HG03066 (cell line): Measurements from ENCODE around the gene CDC42EP5.

Source experiments
- ATAC-seq: cut with Tn5 transposase; IDR thresholded peaks from one replicate; pipeline ENCODE4 v1.9.1; 2021; ENCODE audit warnings: low read depth; ENCODE audit not compliant: unreplicated experiment

The CDC42EP5 gene

DNA sequence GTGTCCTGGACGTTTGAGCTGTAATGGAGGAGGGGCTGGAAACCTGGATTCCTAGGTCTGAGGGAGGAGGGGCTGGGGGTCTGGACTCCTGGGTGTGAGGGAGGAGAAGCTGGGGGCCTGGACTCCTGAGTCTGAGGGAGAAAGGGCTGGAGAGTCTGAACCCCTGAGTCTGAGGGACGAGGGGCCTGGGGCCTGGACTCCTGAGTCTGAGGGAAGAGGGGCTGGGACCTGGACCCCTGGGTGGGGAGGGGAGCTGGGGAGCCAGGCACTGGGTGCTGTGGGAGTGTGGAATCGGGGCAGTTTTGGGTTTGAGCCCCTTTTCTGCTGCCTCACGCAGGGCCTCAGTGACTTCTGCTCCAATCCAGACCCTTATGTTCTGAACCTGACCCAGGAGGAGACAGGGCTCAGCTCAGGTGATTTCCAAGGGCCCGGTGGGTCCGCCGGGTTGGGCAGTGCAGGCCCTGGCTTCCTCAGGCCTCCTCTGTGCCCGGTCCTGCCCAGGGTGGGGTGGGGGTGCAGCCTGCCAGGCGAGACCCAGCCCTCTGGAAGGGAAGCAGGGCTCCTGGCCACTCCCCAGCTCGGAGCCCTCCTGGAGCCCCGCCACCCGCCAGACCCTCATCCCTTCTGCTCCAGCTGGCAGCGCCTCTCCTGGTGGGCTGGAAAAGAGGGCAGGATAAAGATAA is 43.4 kb downstream of the CDC42EP5 start:
- no peak for ATAC-seq

DNA sequence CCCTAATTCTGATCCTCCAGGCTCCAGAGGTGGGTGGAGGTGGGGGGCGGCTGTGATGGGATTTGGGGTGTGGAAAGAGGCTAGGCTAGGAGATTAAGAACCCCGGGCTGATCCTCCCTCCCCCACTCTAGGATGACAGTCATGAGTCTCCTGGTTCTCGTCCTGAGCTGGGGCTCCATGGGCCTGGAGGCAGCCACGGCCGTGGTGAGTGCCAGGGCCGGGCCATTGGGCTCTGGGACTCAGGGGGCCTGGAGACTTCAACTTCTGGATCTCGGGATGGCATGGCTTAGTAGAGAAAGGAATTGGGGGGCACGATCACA is 44.0 kb downstream of the CDC42EP5 start:
- ATAC-seq = no peak

DNA sequence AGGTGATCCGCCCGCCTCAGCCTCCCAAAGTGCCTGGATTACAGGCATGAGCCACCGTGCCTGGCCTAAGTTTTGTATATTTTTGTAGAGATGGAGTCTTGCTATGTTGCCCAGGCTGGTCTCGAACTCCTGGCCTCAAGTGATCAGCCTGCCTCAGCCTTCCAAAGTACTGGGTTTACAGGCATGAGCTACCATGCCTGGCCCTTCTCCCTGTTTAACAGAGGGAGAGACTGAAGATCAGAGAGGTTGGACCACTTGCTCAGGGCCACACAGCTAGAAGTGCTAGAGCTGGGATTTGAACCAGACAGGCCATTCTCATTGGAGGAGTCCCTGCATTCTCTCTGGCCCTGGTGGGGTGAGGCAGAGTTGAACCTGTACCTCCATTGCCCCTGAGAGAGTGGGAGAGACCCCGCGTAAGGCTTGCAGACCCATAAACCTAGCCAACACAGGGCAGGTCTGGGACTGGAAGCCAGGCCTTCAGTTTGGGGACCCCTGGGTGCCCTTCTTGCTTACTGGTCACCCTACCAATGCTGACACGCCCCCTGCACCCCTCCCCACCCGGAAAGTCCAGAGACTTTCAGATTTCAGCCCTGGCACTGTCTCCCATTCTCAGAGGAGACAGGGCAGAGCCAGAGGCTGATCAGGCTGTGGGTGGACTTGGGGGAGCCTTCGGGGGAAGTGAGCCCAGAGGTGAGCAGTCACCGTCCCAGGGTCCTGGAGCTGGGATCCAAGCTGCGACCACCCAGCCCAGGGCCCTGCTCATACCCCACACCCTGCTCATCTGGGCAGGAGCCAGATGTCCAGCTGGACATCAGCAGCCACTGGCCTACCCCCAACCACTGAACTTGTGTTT is 44.5 kb downstream of the CDC42EP5 start:
- ATAC-seq = no peak

- no peak for ATAC-seq
Measured at GRCh38 chr19:54427586-54427985, 45.5 kb downstream of the CDC42EP5 start.

GRCh38 chr19:54426291-54426931 is 46.7 kb downstream of the CDC42EP5 start:
- no peak for ATAC-seq

GRCh38 chr19:54425382-54425723 is 47.7 kb downstream of the CDC42EP5 start:
- ATAC-seq = no peak

- ATAC-seq = no peak
Measured at GRCh38 chr19:54424660-54425381, 48.3 kb downstream of the CDC42EP5 start.

- no peak for ATAC-seq
Measured at GRCh38 chr19:54424201-54424600, 48.9 kb downstream of the CDC42EP5 start.

- ATAC-seq = no peak
Measured at GRCh38 chr19:54422136-54422535, 51.0 kb downstream of the CDC42EP5 start.

GRCh38 chr19:54421521-54421920 is 51.6 kb downstream of the CDC42EP5 start:
- ATAC-seq = no peak

- ATAC-seq = no peak
Measured at GRCh38 chr19:54421169-54421516, 52.0 kb downstream of the CDC42EP5 start.

DNA sequence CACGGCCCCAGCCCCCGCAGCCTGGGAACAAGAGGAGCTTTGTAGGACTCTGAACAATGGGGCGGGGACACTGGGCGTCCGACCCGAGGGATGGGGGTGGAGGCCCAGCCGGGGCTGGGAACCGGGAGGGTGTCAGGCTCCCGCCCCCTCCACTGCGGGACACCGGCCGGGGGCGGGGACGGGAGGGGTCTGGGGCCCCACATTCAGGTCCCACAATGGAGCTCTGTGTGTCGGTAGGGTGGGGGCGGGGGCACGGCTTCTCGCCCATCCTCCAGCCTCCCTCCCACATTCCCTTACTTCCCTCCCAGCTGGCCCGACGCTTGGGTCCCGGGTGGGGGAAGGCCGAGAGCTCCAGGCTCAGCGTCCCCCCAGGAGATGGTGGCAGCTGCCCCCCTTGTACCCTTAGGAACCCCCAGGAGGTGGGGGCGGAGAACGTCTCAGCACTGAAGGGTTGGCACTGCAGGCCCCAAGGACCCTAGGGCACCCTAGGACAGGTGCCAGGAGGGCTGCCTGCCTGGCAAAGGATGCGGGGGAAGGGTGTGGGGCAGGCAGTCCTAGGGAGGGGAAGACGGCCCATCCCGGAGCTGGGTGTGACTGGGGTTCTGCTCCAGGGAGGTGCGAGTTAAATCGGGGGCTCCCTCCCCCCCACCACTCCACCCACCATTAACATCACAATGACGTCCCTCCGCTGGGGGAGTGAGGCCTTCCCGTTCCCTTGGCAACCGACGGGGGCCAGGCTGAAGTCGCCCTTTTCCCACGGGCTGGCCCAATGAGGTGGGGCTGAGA is 52.5 kb downstream of the CDC42EP5 start:
- no peak for ATAC-seq

- no peak for ATAC-seq
Measured at GRCh38 chr19:54420068-54420382, 53.1 kb downstream of the CDC42EP5 start.

GRCh38 chr19:54418930-54419800 is 53.9 kb downstream of the CDC42EP5 start:
- ATAC-seq = no peak

GRCh38 chr19:54418030-54418929 is 54.8 kb downstream of the CDC42EP5 start:
- ATAC-seq = no peak

- ATAC-seq = no peak
Measured at GRCh38 chr19:54416695-54417491, 56.2 kb downstream of the CDC42EP5 start.

GRCh38 chr19:54415901-54416673 is 57.0 kb downstream of the CDC42EP5 start:
- no peak for ATAC-seq
